Stimulated activated CD8-positive, alpha-beta memory T cell treated with anti-CD3 and anti-CD28 coated beads, Interleukin-12 subunit alpha, Interleukin-12 subunit beta, amount 100 ng/mL, for 24 hours (primary cell): ENCODE data around the gene SOBP.

Source experiments
- DNase-seq: peaks from one replicate; pipeline ENCODE4 v3.0.0-alpha.2; 2020; ENCODE audit errors: extremely low read depth

The SOBP gene

DNA sequence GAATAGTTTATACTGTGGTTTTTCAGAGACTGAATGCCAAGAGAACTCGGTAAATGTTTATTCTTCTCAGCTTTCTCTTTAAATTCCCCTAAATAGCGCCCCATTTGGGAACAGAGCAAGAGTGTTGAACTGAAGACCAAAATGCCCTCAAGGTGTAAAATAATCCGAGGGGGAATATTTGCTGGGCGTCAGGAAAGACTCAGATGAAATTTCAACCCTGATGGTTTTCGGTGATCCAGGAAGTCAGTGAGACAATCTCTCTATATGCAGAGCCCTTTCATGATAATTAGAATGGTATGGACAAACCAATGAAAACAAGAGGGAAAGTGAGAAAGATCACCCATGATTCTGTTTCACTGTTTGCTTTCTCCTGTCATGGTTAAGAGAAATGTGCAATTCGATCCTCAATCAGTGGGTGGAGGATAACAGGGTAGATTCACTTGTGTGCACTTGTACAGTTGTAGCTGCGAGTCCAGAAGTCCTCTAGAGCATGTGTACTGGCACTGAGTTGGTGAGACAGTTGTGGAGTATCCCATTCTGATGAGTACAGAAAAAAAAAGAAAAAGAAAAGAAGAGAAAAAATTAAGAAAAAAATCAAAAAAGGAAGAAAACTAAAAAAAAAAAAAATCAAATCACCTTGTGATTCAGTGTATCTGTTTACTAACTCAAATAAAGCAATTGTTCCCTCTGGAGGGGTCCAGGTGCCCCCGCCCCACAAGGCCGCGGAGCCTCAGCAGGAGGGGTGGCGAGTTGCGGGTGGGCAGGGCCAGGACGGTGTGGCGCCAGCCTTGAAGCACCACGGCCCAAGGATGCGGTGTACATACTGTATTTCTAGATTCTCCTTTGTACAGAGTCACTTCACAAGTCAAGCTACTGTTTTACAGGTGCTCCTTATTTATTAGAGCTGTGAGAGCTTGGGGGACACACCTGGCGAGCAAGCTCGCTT, 169.3 kb downstream of the SOBP start:
- DNase-seq, result no peak

DNA sequence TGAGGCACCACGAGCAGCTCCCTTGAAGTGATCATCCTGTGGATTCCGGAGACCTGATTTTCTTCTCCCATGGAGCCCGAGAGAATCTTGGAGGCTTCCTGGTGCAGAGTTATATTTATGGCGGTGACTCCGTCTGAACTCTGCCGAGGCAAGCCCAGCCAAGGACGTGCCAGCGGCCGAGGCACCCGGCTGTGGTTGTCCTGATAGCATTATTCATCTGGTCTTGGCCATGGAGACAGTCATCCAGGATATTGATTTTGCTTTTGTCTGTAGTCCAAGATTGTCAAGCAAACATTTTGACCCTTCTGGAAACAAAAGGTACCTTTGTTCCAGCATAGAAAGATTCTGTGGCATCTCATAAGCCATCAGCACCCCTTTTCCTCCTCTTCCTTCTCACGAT, 170.9 kb downstream of the SOBP start:
- no peak for DNase-seq

DNA sequence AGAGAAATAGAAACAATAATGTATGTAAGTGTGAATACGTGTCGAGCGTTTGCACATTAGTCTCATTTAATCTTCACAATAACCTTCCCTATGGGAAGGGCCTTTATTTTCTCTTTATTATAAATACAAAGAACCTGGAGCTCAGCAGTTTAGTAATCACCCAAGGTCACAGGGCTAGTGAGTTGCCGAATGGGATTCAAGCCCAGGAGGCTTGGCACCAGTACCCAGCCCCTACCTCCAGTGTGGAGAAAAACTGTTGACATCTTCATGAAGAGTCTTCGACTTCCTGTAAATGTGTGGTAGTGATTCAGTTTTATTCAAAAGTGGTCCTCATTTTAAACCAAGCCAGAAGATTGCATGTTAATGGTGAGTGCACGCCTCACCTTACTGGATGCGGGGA, 171.4 kb downstream of the SOBP start:
- no peak for DNase-seq

DNA sequence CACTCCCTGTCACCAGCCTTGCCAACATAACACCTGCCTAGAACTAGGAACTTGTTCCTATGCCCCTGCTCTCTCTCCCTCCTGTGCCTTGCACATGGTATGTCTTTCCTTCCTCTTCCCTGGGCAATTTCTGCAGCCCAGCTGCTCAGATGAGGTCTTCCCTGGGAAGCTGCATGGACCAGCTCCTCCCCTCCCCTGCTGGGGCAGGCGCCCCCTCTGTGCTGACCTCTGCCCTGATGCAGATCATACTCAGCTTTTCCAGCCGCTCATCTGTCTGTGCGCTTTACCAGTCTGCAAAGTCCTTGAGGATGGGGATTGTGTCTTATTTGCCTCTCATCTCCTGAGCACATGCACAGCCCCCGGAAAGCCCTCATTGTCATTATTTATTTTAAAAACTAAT, 172.4 kb downstream of the SOBP start:
- DNase-seq, result no peak

DNA sequence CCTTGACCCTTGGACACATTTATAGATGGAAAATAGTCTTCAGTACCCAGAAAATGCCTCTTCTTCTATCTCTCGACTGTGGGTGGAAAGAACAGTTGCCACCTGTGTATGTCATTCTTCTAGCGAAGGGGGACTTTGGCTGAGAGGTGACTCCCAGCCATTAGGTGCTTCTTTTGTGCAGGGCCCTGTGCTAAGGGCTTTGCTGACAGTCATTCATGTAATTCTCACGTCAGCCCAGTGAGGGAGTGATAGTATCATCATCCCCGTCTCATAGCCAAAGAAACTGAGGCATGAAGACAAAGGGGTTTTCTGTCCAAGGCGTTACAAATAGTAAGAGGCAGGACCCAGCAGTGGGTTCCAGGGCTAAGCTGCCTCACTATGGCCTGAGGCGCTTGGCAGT, 173.4 kb downstream of the SOBP start:
- DNase-seq, result no peak

DNA sequence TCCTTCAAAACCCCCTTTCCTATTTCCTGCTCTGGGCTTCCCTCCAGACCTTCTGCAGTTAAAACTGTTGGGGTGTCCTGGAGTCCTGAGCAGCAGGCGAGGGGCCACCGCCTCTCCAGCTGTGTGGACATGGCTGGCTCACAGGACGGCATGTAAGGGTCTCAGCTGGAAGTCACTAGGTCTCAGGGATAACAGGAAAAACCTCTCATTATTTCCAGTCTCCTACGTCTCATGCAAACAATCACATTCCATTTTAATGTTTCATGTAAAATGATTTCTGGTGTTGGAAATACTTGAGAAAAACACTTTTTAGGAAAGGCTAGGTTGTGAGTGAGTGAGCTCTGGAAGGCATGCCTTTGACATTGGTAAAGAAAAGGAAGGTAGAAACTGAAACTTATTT, 175.5 kb downstream of the SOBP start:
- no peak for DNase-seq

DNA sequence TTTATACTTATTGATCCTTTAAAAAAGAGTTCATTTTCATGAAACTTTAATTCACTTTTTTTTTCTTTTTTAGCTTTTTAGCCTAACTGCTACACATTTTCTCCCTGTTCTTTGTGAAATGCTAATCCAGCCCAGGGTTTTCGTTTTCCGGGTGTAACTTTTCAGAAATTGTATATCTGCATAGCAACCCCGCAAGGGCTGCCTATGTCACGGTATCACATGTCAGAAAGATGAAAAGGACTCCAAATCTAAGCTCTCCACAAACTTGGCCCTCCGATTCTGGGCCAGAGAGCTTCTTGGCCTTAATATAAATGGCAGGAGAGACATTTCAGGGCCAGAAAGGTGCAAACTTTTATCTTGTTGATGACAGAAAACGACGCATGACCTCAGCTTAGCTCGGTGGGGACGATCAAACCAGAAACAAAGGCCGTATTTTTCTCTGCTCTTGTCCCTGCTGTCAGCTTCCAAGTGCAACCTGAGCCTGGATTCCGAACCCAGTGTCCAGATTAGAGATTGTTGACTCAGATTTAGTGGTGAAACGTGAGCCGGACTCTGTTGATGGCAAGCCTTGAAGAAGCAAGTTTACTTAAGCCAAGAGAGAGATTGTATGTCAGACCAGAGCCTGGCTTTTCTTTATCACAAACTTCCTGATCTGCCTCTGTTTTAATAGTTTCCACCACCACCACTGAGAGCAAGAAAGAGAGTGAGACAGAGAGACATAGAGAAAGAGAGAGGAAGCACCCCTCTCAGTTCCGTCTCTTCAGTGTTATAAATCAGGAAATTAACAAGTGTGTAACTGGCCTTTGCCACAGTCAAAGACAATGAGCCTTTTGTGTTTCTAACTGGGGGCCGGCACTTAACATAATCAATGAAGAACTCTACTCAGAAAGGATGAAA, 176.4 kb downstream of the SOBP start:
- DNase-seq, result no peak

DNA sequence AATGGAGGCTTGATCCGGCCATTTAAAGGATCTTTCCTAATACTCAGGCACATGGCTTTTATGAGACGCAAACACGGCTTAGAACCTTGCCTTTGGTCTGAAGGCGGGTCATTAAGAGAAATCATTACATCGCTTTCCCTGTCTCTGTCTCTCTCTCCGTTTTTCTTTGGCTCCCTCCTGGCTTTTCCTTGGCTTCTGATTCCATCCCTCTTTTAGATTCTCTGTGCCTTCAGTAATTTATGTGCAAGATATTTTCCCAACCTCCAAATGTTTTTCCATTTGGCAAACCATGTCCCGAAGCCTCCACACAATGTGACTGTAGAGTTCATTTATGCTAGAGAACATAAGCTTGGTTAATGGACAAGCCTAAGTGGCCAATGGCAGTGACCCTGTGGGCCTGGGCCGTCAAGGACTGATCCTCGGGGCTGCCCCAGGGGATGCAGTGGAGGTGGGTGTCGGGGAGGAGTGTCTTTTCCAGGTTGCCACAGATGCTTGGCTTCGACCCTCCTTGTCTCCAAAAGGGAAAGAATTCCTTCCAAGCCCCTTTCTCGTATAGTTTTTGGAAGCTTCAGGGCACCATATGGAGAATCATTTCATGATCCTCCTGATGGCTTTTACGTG, 177.2 kb downstream of the SOBP start:
- DNase-seq, result no peak

DNA sequence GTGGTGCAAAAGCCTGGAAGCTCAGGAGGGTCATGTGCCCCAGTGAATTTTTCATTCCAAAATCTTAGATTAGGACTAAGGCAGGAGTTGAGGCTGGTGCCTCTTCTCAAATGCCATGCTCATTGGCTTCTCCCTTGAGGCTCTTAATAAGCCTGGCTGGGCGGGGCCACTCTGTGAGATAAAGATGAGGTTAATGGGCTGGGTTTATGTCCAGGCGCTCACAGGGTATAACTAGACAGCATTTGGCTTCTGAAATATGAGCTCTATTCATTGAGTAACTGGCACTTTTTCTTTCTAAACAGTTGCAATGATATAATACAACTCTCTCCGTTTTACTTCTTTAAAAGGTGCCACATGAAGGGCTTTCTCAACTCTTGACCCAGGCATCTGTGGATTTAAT, 177.9 kb downstream of the SOBP start:
- no peak for DNase-seq

DNA sequence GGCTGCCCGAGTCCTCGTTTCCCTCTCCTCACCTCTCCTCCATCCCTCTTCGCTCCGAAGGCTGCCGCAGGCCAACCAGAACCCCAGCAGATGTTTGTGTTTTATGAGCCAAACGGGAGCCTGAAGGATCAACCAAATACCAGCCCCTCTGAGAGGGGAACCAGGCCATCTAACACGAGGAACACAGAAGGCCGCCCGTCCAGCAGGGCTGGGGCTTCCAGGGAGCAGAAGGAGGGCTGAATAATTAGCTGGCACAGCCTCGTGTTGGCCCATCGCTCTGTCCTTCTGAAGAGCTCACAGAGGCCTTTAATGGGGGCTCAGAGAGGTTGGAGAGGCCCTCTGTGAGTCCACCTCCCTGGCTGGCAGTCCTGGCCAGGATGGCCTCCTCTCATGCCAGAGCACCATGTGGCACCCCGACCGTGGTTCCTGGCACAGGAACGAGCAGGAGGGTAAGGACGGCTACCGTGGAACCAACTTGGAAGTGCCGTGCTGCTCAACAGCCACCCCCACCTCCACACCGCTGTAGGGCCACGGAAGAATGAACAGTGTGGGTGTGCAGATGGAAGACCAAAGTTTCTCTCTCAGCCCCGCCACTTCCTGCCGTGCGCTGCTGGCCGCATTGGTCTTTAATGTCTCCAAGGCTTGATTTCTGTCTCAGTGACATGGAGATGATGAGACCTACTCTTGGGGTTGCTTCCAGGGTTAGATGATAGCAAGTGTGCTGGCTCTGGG, 179.0 kb downstream of the SOBP start:
- no peak for DNase-seq

DNA sequence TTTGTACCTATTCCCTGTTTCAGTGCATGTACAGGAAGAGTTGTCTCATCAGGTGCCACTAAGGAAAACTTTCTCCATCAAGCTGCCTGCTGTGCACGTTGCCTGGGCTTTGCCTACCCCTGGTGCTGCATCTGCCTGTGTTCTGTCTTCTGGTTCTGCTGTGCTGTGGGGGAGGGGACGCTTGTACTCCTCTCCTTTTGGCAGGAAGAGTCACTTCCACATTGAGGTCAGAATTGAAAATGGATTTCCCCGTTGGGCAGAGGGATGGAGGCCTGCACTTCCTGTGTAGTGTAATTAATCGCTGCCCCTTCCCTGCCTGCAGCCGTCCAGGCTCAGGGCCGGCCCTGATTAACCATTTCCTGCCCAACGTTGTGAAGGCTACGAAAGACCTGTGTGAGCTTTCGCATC, 180.9 kb downstream of the SOBP start:
- no peak for DNase-seq

DNA sequence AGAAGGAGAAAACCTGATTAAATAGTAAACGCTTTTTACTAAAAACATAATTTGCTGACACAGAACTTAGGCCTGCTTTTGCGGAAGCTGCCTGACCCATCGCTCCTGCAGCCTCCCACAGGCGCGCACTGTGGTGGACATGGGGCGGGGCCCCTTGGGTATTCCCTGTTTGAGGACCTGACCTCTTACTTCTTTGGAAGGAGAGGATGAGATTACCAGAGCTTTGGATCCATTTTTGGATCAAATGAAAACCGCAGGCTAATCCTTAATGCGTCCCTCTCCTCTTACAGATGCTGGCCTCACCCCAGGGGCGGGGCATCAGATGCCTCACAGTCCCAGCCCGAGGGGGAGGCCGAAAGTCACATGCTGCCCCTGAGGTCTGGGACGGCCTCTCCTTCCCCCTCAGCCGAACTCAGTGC, 183.2 kb downstream of the SOBP start:
- DNase-seq, result no peak

DNA sequence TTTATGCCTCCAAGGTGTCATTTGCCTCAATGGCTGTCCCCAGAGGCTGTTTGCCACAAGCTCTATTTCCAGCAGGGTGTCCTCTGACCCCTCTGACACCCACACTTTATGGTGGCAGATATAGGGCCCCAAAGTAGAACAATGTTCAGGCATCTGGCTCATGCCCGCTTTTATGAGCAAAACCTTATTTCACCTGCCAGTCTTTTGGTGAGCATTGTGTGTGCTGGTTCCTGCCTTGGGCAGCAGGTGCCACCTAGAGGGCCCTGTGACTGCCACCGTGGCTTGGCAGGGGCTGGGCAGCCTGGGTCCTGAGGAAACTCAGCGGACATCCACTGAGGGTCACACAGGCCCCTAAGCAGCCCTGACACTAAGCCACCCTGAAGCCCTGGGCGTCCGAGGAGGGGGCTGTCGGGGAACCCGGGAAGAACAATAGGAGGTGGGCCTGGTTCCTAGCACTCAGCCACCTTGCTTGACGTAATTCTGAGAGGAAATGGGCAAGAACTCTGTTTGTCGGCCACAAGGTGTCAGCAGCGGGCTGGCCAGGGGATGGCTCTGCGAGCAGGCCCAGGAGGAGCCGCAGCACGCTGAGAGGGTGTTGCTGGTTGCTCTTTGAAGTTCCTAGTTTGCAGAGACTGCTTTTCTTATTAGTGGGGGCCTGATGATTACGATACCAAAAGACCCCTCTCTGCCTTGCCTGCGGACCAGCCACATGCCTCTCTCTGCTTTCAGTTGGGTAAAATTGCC, 185.2 kb downstream of the SOBP start:
- peak; percentile 56 for DNase-seq

DNA sequence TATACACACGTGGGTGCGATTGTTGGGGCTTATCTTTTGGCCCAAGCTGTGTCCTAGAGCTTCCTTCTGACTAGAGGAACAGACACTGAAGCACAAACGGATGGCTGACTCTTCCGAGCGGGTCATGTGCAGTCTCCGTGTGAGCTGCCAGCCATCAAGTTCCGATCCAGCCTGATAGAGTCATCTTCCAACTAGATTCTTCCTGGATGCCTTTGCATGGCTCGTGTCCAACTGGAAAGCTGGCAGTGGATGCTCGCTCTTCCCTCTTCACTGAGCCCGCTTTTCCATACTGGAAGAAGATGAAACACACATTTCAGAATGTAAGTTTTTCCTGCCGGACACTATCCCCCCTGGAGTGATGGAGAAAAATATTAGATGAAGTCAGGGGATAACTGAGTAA, 186.1 kb downstream of the SOBP start:
- no peak for DNase-seq

DNA sequence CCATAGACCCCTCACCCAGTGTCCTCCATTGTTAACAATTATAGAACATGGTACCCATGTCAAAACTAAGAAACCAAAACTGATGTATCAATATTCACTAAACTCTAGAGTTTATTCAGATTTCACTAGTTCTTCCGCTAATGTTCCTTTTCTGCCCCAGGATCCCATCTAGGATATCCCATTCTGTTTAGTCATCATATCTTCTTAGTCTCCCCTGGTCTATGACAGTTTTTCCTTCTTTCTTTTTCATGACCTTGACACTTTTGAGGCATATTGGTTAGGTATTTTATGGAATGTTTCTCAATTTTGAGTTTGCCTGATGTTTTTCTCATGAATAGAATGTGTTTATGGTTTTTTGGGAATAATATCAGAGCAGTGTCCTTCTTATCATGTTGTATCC, 187.5 kb downstream of the SOBP start:
- DNase-seq, result no peak

DNA sequence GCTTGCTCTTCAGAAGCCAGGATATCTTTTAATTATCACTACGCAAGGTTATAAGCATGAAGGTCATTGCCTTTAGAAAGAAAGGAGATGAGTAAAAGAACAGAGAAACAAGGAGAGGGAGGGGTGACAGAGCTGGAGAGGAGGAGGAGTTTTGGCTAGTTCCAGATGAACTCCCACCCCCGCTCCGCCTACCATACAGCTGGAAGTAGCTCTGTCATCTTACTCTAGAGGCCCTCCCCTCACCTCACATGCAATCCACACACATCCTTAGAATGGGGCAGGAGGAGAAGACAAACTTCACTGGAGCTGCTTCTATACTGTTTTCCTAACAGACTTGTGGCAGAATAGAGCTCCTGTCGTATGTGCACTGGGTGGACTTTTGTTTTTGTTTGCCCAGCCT, 189.5 kb downstream of the SOBP start:
- DNase-seq, result no peak

DNA sequence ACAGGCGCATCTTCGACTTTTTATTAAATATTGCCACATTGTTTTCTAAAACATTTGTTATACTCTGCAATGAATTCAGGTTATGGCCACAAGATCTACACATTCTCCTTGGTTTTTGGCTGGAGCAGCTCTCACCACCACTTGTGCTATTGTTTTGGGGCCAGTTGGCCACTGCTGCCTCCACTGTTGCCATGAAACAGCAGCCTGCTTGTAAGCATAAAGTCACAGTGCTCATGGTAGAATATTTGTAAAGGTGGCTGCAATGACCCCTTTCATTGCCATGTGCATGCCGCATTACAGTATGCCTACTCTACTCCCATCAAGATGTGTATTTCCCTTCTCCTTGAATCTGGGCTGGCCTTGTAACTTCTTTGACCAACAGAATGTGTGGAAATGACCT, 192.8 kb downstream of the SOBP start:
- no peak for DNase-seq

DNA sequence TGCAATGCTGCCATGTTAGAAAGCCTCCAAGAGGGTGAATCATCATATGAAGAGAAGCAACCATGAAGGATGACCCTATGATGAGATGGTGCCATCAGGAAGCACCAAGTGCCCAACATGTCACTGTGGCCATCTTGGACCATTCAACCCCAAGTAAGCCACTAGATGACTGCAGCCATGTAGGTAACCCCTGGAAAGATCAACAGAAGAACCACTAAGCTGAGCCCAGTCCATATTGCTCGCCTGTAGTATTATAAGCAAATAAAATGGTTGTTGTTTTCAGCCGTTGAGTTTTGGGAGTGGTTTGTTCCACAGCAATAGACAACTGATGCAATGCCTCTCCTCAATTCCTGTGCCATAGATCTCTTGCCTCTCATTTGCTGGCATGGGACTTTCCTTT, 193.3 kb downstream of the SOBP start:
- DNase-seq, result no peak

DNA sequence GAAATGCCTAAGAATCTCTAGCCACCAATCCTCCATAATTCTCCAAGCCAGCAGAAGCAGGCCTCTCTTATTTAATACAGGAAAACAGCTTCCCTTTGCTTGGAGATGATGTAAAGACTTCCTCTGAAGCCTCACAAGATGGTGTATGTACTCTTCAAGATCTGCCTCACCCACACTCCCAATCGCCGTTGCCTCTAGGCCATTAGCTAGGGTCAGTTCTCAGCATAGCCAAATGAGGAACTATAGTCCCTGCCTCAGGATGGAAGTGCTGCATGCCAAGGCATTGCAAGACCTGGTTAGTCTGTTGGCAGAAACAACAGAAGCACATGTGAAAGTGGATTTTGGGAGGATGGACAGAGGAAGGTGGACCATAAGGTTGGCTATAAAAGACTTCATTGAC, 195.1 kb downstream of the SOBP start:
- no peak for DNase-seq

DNA sequence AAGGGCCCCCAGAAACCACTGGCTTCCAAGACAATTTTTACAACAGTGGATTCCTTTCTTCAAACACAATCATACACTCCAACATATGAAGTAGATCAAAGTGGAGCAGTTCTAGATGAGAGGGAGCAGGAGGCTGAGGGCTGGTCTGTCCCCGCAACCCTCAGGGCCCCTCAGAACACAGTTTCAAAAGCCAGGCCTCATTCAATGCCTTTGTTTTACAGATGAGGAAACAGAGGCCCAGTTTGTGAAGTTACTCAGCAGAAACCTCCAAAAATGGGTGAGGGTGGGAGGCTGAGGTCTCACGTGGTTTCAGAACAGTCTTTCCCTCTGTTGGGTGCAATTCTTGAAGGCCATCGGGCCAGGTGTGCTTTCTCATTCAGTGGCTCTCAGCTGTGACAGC, 199.3 kb downstream of the SOBP start:
- no peak for DNase-seq
